ENCODE data around the gene CCDC13. TPM values are rescaled to one million over a fixed set of nuclear protein-coding genes. Genes with fewer than 3 reads are reported as not detected.
"Not testable (repeated sequence)": the region's sequence is repeated elsewhere in the genome, so short reads cannot be mapped to it uniquely, and the experiment has no call there.

The CCDC13 gene
- total and polyA plus RNA-seq, 2 donors (not counting 1 experiment from before 2014, with no cell fraction given) = 0.41 to 0.66 TPM

DNA sequence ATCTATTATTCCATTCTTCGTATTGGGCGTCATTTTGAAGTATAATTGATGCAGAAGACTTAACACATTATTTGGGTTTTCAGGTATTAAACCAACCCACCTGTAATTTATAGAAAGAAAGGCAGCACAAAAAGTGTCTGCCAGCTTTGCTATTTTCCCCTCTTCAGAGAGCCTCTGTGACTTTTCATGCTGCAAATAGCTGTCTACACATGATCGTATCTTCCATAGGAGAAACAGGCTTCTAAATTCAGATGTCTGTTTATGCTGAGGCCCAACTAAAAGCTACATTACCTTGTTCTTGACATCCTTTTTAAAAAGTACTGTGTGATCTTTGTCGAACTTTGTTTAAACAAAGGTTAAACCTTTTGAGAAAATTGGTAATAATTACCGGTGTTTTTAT is 41.2 kb upstream of the CCDC13 start:
- Histone ChIP-seq H2AFZ (ENCODE audit: low read length) (no peak overlapping the region), H3K36me3 (ENCODE audit: control insufficient read depth, insufficient read depth, low read length) (no peaks in the 10 kb centered on the region), H3K4me1 (ENCODE audit: control insufficient read depth, extremely low read depth, insufficient read depth, low read length) (no peaks in the 10 kb centered on the region), H3K27ac (ENCODE audit: insufficient read depth, low read length) (no peak overlapping the region), H3K4me2 (ENCODE audit: extremely low read depth, insufficient read depth, low read length) (no peak overlapping the region), H3K27me3 (ENCODE audit: control insufficient read depth, insufficient read depth, low read length) (peaks cover 2% of the 10 kb centered on the region), H4K20me1 (ENCODE audit: control insufficient read depth, extremely low read depth, insufficient read depth, low read length) (no peaks in the 10 kb centered on the region), H3K9ac (ENCODE audit: insufficient read depth, low read length) (no peak overlapping the region), H3K4me3 (replicated peaks in 1 of 4; ENCODE audit: control extremely low read depth in 1 of 4, insufficient read depth in 1 of 4, low read depth in 3 of 4, low read length in 4 of 4) (no peak overlapping the region), H3K79me2 (ENCODE audit: control insufficient read depth, insufficient read depth, low read length) (no peaks in the 10 kb centered on the region), H3K9me3 (ENCODE audit: control insufficient read depth, insufficient read depth, low read depth, low read length) (no peaks in the 10 kb centered on the region)
- no peak for DNase-seq (ENCODE audit: low read depth in 2 of 2)
- TF ChIP-seq EZH2 (IDR thresholded peaks at IDR 0.05; ENCODE audit: low read length, missing control alignments) = no peak
- TF ChIP-seq, protein P1, sequence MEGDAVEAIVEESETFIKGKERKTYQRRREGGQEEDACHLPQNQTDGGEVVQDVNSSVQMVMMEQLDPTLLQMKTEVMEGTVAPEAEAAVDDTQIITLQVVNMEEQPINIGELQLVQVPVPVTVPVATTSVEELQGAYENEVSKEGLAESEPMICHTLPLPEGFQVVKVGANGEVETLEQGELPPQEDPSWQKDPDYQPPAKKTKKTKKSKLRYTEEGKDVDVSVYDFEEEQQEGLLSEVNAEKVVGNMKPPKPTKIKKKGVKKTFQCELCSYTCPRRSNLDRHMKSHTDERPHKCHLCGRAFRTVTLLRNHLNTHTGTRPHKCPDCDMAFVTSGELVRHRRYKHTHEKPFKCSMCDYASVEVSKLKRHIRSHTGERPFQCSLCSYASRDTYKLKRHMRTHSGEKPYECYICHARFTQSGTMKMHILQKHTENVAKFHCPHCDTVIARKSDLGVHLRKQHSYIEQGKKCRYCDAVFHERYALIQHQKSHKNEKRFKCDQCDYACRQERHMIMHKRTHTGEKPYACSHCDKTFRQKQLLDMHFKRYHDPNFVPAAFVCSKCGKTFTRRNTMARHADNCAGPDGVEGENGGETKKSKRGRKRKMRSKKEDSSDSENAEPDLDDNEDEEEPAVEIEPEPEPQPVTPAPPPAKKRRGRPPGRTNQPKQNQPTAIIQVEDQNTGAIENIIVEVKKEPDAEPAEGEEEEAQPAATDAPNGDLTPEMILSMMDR (conservative IDR thresholded peaks at IDR 0.05 in 1 of 2, IDR thresholded peaks at IDR 0.05 in 1 of 2; ENCODE audit: low read depth in 1 of 2, low read length in 2 of 2) = no peak

GRCh38 chr3:42811118-42811883 is 38.2 kb upstream of the CCDC13 start:
- H3K79me2 ChIP-seq (ENCODE audit: control insufficient read depth, insufficient read depth, low read length); H3K4me3 ChIP-seq (replicated peaks in 1 of 4; ENCODE audit: control extremely low read depth in 1 of 4, insufficient read depth in 1 of 4, low read depth in 3 of 4, low read length in 4 of 4): not testable (repeated sequence)

DNA sequence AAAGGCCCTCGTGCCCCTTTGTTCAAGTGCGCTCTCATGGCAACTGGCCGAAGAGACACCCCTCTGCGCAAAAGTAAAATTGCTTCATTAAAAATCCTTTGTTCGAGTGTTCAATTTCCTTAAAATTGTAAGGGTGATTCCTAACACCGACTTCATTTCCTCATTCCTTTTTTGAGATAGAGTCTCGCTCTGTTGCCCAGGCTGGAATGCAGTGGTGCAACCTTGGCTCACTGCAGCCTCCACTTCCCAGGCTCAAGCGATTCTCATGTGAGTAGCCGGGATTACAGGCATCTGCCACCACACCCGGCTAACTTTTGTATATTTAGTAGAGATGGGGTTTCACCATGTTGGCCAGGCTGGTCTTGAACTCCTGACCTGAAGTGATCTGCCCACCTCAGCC is 37.7 kb upstream of the CCDC13 start:
- H3K9me3 ChIP-seq (ENCODE audit: control insufficient read depth, insufficient read depth, low read depth, low read length); H3K9ac ChIP-seq (ENCODE audit: insufficient read depth, low read length); H3K27me3 ChIP-seq (ENCODE audit: control insufficient read depth, insufficient read depth, low read length); H2AFZ ChIP-seq (ENCODE audit: low read length); H4K20me1 ChIP-seq (ENCODE audit: control insufficient read depth, extremely low read depth, insufficient read depth, low read length); H3K36me3 ChIP-seq (ENCODE audit: control insufficient read depth, insufficient read depth, low read length); H3K4me1 ChIP-seq (ENCODE audit: control insufficient read depth, extremely low read depth, insufficient read depth, low read length); H3K4me2 ChIP-seq (ENCODE audit: extremely low read depth, insufficient read depth, low read length); H3K4me3 ChIP-seq (replicated peaks in 1 of 4; ENCODE audit: control extremely low read depth in 1 of 4, insufficient read depth in 1 of 4, low read depth in 3 of 4, low read length in 4 of 4); H3K27ac ChIP-seq (ENCODE audit: insufficient read depth, low read length); H3K79me2 ChIP-seq (ENCODE audit: control insufficient read depth, insufficient read depth, low read length); DNase-seq (ENCODE audit: low read depth in 2 of 2): not testable (repeated sequence)

More at GRCh38 chr3:42811118-42811883, 38.2 kb upstream of the CCDC13 start:
- H3K36me3 ChIP-seq (ENCODE audit: control insufficient read depth, insufficient read depth, low read length); H3K4me1 ChIP-seq (ENCODE audit: control insufficient read depth, extremely low read depth, insufficient read depth, low read length); H3K9ac ChIP-seq (ENCODE audit: insufficient read depth, low read length); H3K9me3 ChIP-seq (ENCODE audit: control insufficient read depth, insufficient read depth, low read depth, low read length); H3K27ac ChIP-seq (ENCODE audit: insufficient read depth, low read length); DNase-seq (ENCODE audit: low read depth in 2 of 2); H2AFZ ChIP-seq (ENCODE audit: low read length); H3K27me3 ChIP-seq (ENCODE audit: control insufficient read depth, insufficient read depth, low read length); H3K4me2 ChIP-seq (ENCODE audit: extremely low read depth, insufficient read depth, low read length); H4K20me1 ChIP-seq (ENCODE audit: control insufficient read depth, extremely low read depth, insufficient read depth, low read length): not testable (repeated sequence)

GRCh38 chr3:42809202-42809601 is 36.1 kb upstream of the CCDC13 start, which contains the start of gene ACKR2:
Gene ACKR2, plus strand, starts transcription at chr3:42809445. Its CDS starts 55,058 bp downstream, at chr3:42864503.
- Histone ChIP-seq H3K4me2 (ENCODE audit: extremely low read depth, insufficient read depth, low read length) (no peak within 1 kb of the TSS), H3K27me3 (ENCODE audit: control insufficient read depth, insufficient read depth, low read length) (peaks cover 2% of the 10 kb centered on the region), H3K4me1 (ENCODE audit: control insufficient read depth, extremely low read depth, insufficient read depth, low read length) (no peaks in the 10 kb centered on the region), H3K79me2 (ENCODE audit: control insufficient read depth, insufficient read depth, low read length) (no peaks in the 10 kb centered on the region), H3K27ac (ENCODE audit: insufficient read depth, low read length) (no peak within 1 kb of the TSS), H4K20me1 (ENCODE audit: control insufficient read depth, extremely low read depth, insufficient read depth, low read length) (no peaks in the 10 kb centered on the region), H3K9me3 (ENCODE audit: control insufficient read depth, insufficient read depth, low read depth, low read length) (no peaks in the 10 kb centered on the region), H3K4me3 (replicated peaks in 1 of 4; ENCODE audit: control extremely low read depth in 1 of 4, insufficient read depth in 1 of 4, low read depth in 3 of 4, low read length in 4 of 4) (no peak within 1 kb of the TSS), H3K36me3 (ENCODE audit: control insufficient read depth, insufficient read depth, low read length) (no peaks in the 10 kb centered on the region), H3K9ac (ENCODE audit: insufficient read depth, low read length) (no peak within 1 kb of the TSS), H2AFZ (ENCODE audit: low read length) (no peak within 1 kb of the TSS)
- DNase-seq (ENCODE audit: low read depth in 2 of 2) = no peak
- TF ChIP-seq, protein P1 (conservative IDR thresholded peaks at IDR 0.05 in 1 of 2, IDR thresholded peaks at IDR 0.05 in 1 of 2; ENCODE audit: low read depth in 1 of 2, low read length in 2 of 2) = no peak
- no peak for TF ChIP-seq EZH2 (IDR thresholded peaks at IDR 0.05; ENCODE audit: low read length, missing control alignments)
